Measurements from ENCODE around the gene FAR2. TPM values are rescaled to one million over a fixed set of nuclear protein-coding genes. Genes with fewer than 3 reads are reported as not detected.

FAR2 gene
- total and polyA plus RNA-seq, 2 of the 13 experiments (the other 11 are each of a cell fraction or from before 2014, with no cell fraction given): not detected

DNA sequence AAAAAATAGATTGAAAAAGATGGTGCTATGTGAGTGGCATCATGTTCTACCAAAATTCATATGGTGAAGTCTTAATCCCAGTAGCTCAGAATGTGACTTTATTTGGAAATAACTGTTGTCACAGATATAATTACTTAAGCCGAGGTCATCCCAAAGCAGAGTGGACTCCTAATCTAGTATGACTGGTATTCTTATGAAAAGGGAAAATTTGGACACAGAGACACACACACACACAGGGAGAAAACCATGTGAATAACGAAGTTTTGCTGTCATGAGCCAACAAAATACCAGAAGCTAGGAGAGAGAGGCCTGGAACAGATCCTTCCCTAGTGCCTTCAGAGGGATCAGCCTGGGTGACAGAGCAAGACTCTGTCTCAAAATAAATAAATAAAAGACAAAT, 62.6 kb downstream of the FAR2 start (continued):
- TF ChIP-seq, protein P1, sequence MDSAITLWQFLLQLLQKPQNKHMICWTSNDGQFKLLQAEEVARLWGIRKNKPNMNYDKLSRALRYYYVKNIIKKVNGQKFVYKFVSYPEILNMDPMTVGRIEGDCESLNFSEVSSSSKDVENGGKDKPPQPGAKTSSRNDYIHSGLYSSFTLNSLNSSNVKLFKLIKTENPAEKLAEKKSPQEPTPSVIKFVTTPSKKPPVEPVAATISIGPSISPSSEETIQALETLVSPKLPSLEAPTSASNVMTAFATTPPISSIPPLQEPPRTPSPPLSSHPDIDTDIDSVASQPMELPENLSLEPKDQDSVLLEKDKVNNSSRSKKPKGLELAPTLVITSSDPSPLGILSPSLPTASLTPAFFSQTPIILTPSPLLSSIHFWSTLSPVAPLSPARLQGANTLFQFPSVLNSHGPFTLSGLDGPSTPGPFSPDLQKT (CRISPR knock-in tag; IDR thresholded peaks at IDR 0.05; ENCODE audit: borderline replicate concordance): no peak
- TF ChIP-seq SIN3B (IDR thresholded peaks at IDR 0.05; ENCODE audit: low read length) (no peak), ZMYM2 (CRISPR knock-in tag; IDR thresholded peaks at IDR 0.05) (no peak), KAT7 (CRISPR knock-in tag; IDR thresholded peaks at IDR 0.05; ENCODE audit: borderline replicate concordance) (no peak)

DNA sequence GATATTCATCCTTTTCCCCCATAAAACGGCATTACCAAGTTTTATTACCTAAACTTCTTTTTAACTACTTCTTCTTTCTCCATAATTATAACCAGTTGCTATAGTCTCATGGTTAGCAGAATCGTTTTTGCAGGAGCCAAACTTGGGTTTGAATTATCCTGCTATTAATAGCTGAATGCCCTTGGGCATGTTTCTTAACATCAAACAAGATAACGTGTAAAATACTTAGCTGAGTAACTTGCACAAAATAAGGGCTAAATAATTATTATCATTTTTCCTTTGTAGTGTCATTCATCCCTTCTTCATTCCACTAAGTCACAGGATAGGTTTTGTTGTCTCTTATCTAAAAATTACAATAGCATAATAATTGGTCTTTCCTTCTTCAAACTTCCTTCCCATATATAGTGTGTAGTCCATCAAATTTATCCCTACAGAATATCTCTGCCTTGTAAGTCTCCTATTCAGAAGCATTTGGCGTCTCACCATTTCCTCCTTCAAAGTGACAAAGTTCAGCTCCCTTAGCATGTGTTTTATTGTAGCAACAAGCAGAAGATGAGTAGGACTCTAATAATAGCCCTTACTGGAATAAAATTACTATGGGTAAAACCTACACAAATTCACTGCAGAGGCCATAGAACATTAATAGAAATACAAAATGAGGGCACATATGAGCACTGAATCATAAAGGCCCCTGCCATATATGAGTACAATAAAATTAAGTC, 63.8 kb downstream of the FAR2 start:
- no TSS peak for BruUV-seq (replicated peaks)
- Histone ChIP-seq H3K27ac (ENCODE audit: extremely low read length, insufficient read depth, low read length) (no peak overlapping the region), H3K4me3 (replicated peaks in 1 of 3; ENCODE audit: insufficient read depth in 1 of 3, low read depth in 2 of 3, low read length in 3 of 3) (no peak overlapping the region), H2AFZ (ENCODE audit: low read length) (no peak overlapping the region), H3K27me3 (ENCODE audit: control insufficient read depth in 1 of 2, insufficient read depth in 2 of 2, low read length in 2 of 2) (no peaks in the 10 kb centered on the region), H3K4me2 (ENCODE audit: low read depth, low read length) (no peak overlapping the region), H3K9me3 (ENCODE audit: low read length) (no peaks in the 10 kb centered on the region), H3K79me2 (ENCODE audit: insufficient read depth, low read length) (no peaks in the 10 kb centered on the region), H3K36me3 (replicated peaks in 1 of 2; ENCODE audit: control insufficient read depth in 1 of 2, insufficient read depth in 2 of 2, low read length in 2 of 2) (no peaks in the 10 kb centered on the region), H3K9ac (ENCODE audit: insufficient read depth, low read depth, low read length) (no peak overlapping the region), H3K4me1 (ENCODE audit: insufficient read depth, low read length) (no peaks in the 10 kb centered on the region), H4K20me1 (ENCODE audit: insufficient read depth, low read length) (no peaks in the 10 kb centered on the region)
- TF ChIP-seq, protein P2, sequence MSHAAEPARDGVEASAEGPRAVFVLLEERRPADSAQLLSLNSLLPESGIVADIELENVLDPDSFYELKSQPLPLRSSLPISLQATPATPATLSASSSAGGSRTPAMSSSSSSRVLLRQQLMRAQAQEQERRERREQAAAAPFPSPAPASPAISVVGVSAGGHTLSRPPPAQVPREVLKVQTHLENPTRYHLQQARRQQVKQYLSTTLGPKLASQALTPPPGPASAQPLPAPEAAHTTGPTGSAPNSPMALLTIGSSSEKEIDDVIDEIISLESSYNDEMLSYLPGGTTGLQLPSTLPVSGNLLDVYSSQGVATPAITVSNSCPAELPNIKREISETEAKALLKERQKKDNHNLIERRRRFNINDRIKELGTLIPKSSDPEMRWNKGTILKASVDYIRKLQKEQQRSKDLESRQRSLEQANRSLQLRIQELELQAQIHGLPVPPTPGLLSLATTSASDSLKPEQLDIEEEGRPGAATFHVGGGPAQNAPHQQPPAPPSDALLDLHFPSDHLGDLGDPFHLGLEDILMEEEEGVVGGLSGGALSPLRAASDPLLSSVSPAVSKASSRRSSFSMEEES (CRISPR knock-in tag; IDR thresholded peaks at IDR 0.05): no peak
- TF ChIP-seq, protein P3, sequence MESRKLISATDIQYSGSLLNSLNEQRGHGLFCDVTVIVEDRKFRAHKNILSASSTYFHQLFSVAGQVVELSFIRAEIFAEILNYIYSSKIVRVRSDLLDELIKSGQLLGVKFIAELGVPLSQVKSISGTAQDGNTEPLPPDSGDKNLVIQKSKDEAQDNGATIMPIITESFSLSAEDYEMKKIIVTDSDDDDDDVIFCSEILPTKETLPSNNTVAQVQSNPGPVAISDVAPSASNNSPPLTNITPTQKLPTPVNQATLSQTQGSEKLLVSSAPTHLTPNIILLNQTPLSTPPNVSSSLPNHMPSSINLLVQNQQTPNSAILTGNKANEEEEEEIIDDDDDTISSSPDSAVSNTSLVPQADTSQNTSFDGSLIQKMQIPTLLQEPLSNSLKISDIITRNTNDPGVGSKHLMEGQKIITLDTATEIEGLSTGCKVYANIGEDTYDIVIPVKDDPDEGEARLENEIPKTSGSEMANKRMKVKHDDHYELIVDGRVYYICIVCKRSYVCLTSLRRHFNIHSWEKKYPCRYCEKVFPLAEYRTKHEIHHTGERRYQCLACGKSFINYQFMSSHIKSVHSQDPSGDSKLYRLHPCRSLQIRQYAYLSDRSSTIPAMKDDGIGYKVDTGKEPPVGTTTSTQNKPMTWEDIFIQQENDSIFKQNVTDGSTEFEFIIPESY (CRISPR knock-in tag; IDR thresholded peaks at IDR 0.05): no peak
- TF ChIP-seq RXRB (CRISPR knock-in tag; IDR thresholded peaks at IDR 0.05; ENCODE audit: borderline replicate concordance) (no peak), HDAC2 (CRISPR knock-in tag; IDR thresholded peaks at IDR 0.05) (no peak)
- TF ChIP-seq, protein P4, sequence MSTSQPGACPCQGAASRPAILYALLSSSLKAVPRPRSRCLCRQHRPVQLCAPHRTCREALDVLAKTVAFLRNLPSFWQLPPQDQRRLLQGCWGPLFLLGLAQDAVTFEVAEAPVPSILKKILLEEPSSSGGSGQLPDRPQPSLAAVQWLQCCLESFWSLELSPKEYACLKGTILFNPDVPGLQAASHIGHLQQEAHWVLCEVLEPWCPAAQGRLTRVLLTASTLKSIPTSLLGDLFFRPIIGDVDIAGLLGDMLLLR (CRISPR knock-in tag; IDR thresholded peaks at IDR 0.05): no peak
- FAIRE-seq (no peak), ATAC-seq (no peak), DNase-seq (ENCODE audit: low spot score) (no peak)
- in situ Hi-C loops (cut with HindIII; ENCODE audit: extremely low pct_ligation_motif_present, low pct_unique_long_range_greater_than_20kb) (no loop called here), intact Hi-C loops (cut with micrococcal nuclease; ENCODE audit: unreplicated experiment) (no loop called here)
- ChIA-PET POLR2A (no interaction called here), CTCF (ENCODE audit: low intra/inter-chr PET ratio, low total read pairs) (no interaction called here)
- 2% methylated on average over 4 of the region's 4 CpGs for WGBS (ENCODE audit: low lambda C conversion rate)
